ENCODE measurements around the gene ARID2. TPM values are rescaled to one million over a fixed set of nuclear protein-coding genes. Genes with fewer than 3 reads are reported as not detected.

Gene ARID2
- total RNA-seq, 1 donor from 2014 or later, result 21.1 TPM

GRCh38 chr12:45839917-45840316 lies 110.4 kb downstream of the ARID2 start:
- no peaks in the 10 kb centered on the region for H3K27me3 ChIP-seq (ENCODE audit: control insufficient read depth, insufficient read depth, low read length)
- H3K4me3 ChIP-seq (ENCODE audit: low read depth, low read length), result no peak overlapping the region
- TF ChIP-seq, protein P1, sequence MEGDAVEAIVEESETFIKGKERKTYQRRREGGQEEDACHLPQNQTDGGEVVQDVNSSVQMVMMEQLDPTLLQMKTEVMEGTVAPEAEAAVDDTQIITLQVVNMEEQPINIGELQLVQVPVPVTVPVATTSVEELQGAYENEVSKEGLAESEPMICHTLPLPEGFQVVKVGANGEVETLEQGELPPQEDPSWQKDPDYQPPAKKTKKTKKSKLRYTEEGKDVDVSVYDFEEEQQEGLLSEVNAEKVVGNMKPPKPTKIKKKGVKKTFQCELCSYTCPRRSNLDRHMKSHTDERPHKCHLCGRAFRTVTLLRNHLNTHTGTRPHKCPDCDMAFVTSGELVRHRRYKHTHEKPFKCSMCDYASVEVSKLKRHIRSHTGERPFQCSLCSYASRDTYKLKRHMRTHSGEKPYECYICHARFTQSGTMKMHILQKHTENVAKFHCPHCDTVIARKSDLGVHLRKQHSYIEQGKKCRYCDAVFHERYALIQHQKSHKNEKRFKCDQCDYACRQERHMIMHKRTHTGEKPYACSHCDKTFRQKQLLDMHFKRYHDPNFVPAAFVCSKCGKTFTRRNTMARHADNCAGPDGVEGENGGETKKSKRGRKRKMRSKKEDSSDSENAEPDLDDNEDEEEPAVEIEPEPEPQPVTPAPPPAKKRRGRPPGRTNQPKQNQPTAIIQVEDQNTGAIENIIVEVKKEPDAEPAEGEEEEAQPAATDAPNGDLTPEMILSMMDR (IDR thresholded peaks at IDR 0.05; ENCODE audit: insufficient read depth, low read length, poor library complexity, severe bottlenecking), result no peak
- H3K36me3 ChIP-seq (ENCODE audit: control insufficient read depth, insufficient read depth, low read length), result no peaks in the 10 kb centered on the region
- DNase-seq (ENCODE audit: low read depth), result no peak

DNA sequence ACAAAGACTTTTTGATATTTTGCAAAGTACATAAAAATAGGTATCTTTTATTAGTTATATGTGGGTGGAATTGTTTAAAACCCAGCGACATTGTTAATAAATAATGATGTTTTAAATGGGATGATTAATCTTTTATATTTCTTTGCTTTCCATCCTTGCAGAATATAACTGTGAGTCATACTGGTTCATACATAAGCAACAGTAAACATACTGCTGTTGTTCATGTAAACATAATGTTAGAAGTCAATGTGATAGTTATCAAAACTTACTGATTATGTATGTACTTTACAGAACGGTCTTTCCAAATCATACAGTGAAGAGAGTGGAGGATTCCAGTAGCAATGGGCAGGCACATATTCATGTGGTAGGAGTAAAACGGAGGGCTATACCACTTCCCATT lies 119.8 kb downstream of the ARID2 start:
- Histone ChIP-seq H3K27me3 (ENCODE audit: control insufficient read depth, insufficient read depth, low read length) (no peaks in the 10 kb centered on the region), H3K4me3 (ENCODE audit: low read depth, low read length) (no peak overlapping the region), H3K36me3 (ENCODE audit: control insufficient read depth, insufficient read depth, low read length) (peaks cover 2% of the 10 kb centered on the region)
- DNase-seq (ENCODE audit: low read depth), result no peak
- TF ChIP-seq, protein P1 (IDR thresholded peaks at IDR 0.05; ENCODE audit: insufficient read depth, low read length, poor library complexity, severe bottlenecking), result no peak

- H3K36me3 ChIP-seq (ENCODE audit: control insufficient read depth, insufficient read depth, low read length), result peaks cover 2% of the 10 kb centered on the region
- TF ChIP-seq, protein P1 (IDR thresholded peaks at IDR 0.05; ENCODE audit: insufficient read depth, low read length, poor library complexity, severe bottlenecking), result no peak
Measured at GRCh38 chr12:45850302-45850701, 120.8 kb downstream of the ARID2 start.

GRCh38 chr12:45852508-45852907 lies 123.0 kb downstream of the ARID2 start:
- Histone ChIP-seq H3K36me3 (ENCODE audit: control insufficient read depth, insufficient read depth, low read length) (peaks cover 2% of the 10 kb centered on the region), H3K27me3 (ENCODE audit: control insufficient read depth, insufficient read depth, low read length) (no peaks in the 10 kb centered on the region), H3K4me3 (ENCODE audit: low read depth, low read length) (no peak overlapping the region)
- no peak for DNase-seq (ENCODE audit: low read depth)
- TF ChIP-seq, protein P1 (IDR thresholded peaks at IDR 0.05; ENCODE audit: insufficient read depth, low read length, poor library complexity, severe bottlenecking), result no peak

More at GRCh38 chr12:45850302-45850701, 120.8 kb downstream of the ARID2 start:
- DNase-seq (ENCODE audit: low read depth), result no peak
- no peaks in the 10 kb centered on the region for H3K27me3 ChIP-seq (ENCODE audit: control insufficient read depth, insufficient read depth, low read length)
- H3K4me3 ChIP-seq (ENCODE audit: low read depth, low read length), result no peak overlapping the region

GRCh38 chr12:45853550-45853949 lies 124.0 kb downstream of the ARID2 start:
- TF ChIP-seq, protein P1 (IDR thresholded peaks at IDR 0.05; ENCODE audit: insufficient read depth, low read length, poor library complexity, severe bottlenecking), result no peak
- peaks cover 2% of the 10 kb centered on the region for H3K36me3 ChIP-seq (ENCODE audit: control insufficient read depth, insufficient read depth, low read length)
- no peak for DNase-seq (ENCODE audit: low read depth)
- no peak overlapping the region for H3K4me3 ChIP-seq (ENCODE audit: low read depth, low read length)
- H3K27me3 ChIP-seq (ENCODE audit: control insufficient read depth, insufficient read depth, low read length), result no peaks in the 10 kb centered on the region

- TF ChIP-seq, protein P1 (IDR thresholded peaks at IDR 0.05; ENCODE audit: insufficient read depth, low read length, poor library complexity, severe bottlenecking), result no peak
- Histone ChIP-seq H3K27me3 (ENCODE audit: control insufficient read depth, insufficient read depth, low read length) (no peaks in the 10 kb centered on the region), H3K4me3 (ENCODE audit: low read depth, low read length) (no peak overlapping the region), H3K36me3 (ENCODE audit: control insufficient read depth, insufficient read depth, low read length) (no peaks in the 10 kb centered on the region)
- DNase-seq (ENCODE audit: low read depth), result no peak
Measured at GRCh38 chr12:45863332-45863731, 133.8 kb downstream of the ARID2 start.

Data from kidney epithelial cell (primary cell).